IPS-11a (cell line): ENCODE results near the gene MOB3B.

Experiments used
- H3K4me3 ChIP-seq: one replicate; pipeline ENCODE4 v1.5.1; 2013; ENCODE audit warnings: low read depth, low read length, control low read depth

The MOB3B gene

DNA sequence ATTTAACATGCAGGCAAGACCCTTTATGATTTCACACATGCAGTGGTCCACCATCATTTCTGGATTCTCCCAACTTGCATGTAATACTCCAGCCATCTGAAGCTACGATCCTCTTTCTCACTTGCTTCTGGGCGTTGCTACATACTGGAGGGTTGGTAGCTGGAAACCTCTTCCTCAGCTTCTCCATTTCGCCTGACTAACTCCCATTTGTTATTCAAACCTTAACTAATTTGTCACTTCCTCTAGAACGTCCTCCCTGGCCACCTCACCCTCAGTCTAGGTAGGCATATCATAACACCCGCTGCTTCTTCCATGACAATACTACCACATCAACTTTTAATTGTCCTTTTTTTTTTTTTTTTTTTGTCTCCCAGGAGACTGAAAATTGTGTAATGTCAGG lies 160.0 kb downstream of the MOB3B start:
- no peak overlapping the region for H3K4me3 ChIP-seq

DNA sequence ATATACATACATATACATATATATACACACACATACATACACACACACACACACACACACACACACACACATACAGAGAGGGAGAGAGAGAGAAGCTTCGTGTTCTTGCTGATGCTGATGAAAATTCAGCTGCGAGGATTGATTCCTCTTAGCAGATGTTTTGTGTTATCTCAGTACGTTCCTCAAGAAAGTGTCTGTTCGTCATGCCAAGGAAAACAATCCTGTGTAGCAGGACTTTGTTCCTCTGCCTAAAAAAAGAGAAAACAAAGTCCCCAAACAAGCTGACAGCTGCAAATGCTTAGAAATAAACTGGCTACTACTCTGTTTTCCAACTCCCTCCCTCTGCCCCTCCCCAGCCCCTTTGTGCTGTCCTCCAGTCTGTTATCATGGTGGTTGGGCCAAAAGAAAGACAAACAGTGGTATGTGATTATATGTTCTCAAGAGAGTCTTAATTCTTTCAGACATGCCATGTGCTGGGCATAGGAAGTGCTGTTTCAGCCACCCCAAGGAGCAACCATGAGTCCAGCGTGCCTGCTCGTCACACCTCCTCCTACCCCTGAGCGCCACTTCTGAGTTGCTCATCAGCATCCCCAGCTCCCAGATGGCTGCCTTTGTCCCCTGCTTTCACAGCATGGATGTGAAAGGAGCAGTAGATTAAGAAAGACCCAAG lies 161.2 kb downstream of the MOB3B start:
- H3K4me3 ChIP-seq, result no peak overlapping the region

DNA sequence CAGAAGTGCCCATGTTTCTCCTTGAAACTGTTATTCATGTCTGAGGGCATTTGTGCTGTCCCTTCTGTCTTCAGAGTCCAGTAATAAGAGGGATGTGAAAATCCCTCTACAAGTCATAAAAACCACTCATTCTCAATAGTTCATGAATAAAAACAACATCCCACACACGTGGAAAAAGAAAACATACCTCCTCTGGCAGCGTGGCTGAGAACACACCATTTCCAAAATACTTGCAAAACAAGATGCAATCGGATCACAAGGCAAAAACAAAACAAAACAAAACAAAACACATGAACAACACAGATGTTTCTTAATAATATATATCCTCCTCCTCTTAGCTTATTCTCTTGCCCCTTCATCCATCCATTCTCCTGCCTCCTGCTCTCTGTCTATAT lies 161.7 kb downstream of the MOB3B start:
- H3K4me3 ChIP-seq, result no peak overlapping the region

DNA sequence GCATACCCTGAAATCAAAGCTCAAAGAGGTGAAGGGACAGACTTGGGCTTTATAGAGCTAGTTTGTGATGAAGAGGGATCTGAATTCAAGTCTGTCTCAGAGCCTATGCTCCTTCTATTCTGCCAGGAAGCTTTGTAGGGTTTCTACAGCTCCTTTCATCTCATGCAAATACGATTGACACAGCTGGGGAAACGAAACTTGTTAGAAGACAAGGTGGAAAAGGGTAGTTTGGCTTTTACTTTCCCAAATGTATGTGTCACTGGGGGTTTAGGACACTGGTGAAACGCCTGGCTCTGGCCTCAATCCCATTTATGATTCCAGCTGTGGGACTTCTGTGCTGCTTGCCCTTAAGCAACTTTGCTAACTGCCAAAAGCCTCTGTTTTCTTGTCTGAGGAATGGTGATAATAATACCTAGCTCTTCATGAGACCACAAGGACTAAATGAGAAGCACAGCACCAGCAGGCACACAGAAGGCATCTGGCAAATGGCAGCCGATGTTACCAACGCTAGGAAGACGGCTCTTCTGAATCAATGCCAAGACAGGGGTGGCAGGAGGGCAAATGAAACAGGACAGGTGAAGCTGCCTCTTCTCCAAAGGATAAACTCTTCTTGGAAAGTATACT lies 162.3 kb downstream of the MOB3B start:
- H3K4me3 ChIP-seq, result no peak overlapping the region

DNA sequence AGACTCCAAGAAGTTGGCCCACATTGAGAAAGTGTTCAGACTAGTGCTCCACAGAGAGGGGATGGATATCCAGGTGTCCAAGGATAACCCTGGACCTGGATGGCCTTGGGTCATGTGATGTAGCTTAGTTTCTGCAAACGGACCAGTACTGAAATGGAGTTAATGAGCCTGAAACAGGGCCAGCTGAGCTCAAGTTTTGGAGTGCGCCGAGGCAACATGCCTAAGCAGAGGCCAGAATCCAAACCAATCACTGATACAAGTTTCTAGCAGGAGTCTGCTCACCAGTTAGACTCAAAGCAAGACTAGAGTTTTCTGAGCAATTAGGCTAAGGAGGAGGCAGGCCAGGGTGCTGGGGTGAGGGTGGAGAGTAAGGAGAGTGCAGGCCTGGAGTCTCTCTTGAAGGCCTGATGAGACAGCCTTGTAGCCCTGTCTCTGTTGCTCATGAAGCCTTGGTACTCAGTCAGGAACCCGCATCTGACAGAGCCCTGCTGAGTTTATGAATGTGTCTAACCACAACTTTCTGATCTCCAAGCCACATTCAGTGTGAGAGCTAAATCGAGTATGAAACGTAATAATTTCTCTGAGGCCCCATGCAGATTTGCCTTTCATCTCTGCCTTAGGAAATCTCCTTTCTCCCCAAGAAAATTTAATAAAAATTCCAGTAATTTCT lies 163.8 kb downstream of the MOB3B start:
- H3K4me3 ChIP-seq, result no peak overlapping the region

DNA sequence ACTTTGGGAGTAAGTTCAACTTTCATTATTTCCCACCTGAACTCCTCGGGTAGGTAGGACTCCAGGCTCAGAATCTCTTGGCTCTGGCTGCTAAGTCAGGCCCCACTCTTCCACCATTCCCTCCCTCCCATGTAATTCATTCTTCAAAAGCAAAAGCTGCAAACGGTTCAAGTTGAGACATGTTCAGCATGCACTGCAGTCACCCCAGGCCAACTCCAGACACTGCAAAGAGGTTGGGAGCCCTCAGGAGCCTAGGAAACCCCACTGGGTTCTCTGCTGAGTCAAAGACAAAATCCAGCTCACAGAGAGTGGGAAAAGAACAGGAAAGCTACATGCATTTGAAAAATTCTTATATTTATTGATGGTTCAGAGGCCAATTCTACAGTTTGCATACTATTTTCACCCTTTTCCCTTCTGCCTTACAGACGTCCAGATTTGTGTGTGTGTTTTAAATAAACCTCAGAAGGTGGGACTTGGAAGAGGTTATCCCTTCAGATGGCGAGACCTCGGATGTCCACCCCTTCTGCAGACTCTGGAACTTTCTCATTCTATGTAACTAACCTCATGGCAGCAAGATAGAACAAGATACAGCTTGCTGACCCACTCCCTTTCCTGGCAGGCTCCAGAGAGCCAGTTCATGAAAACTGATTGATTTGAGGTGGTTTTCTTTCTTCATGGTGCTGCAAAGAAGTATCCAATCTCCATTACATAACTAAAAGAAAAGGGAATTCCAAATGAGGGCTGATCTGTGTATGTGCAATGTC lies 167.0 kb downstream of the MOB3B start:
- H3K4me3 ChIP-seq, result no peak overlapping the region

DNA sequence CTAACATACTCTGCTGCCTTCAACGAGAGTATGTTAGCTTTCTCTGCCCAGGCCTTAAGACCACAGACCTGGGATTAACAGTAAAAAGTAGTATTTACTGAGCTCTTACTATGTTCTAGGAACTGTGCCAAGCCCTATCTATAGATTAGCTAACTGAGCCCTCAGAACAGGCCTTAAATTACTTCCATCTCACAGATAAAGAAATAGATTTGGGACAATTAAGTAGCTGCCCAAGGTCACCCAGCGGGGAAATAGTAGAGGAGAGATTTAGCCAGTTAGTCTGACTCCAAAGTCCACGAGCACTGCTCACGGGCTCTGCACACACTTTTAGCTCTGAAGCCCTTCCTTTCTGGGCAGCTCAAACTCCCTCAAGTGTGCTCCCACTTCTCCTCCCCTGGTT lies 168.1 kb downstream of the MOB3B start:
- H3K4me3 ChIP-seq, result no peak overlapping the region

DNA sequence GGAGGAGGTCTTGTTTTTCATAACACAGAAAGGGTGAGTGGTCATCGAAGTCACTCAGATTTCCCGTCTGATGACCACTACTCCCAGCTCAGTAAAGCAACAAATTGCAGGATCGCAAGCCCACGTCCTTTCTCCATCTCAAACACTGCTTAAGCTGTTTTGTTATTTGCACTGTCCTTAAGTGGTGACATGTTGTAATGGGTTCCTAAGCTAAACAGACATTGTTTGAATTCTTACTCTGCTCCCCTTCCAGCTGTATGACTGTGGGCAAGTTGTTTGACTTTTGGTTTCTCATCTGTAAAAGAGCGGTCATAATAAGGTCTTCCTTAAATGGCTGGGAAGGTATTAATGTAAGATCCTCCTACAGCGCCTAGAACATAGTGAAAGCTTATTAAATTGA lies 169.9 kb downstream of the MOB3B start:
- H3K4me3 ChIP-seq, result no peak overlapping the region

DNA sequence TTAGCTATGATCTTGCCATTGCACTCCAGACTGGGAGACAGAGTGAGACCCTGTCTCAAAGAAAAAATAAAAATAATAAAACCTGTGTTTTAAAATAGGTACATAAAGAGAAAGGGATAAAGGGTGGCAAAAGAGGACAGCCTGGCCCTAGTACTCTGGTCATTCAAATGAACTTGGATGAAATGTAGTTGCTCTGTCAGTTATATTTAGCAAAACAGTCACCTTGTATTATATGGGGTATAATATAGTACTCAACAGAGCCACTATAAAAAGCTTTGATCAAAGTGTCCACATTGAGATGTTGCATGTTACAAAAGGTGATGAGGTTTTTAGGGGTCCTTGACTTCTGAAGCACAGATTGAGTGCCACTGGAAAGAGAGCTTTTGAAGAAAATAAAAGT lies 171.6 kb downstream of the MOB3B start:
- H3K4me3 ChIP-seq, result no peak overlapping the region

DNA sequence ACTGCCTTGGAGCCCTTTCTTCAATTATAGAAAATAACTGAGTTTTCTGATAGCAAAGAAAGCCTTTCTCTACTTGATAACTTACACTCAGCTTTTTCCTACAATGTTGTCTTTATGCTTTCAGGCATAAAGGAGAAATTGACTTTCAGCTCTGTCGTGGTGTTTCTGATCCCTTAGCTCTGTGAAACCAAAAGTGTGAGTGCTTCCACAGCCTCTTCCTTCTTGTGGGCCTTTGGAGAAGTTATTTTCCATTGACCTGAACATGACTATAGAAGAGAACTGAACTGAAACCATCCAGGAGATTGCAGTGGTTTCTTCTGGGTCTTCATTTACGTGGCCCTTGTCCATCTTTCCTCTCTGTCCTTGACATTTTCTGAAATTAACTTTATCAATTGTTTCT lies 173.2 kb downstream of the MOB3B start:
- no peak overlapping the region for H3K4me3 ChIP-seq

DNA sequence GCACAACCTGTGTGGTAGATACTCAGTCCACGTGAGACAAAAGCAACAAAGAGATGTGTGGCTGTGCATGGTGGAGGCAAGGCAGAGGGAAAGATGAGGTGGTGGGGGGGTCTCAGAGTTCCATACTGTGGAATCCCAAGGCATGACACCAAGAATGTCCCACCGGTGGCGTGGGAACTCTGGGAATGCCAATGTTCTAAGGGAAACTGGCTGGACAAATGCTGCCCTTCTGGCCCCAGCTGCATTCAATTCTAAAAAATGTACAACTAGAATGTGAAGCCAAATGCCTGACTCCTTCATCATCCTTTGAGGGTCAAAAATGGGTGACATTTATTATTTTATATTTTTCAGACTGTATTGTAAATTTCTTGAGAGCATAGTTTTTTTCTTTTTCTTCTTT lies 174.4 kb downstream of the MOB3B start:
- no peak overlapping the region for H3K4me3 ChIP-seq

DNA sequence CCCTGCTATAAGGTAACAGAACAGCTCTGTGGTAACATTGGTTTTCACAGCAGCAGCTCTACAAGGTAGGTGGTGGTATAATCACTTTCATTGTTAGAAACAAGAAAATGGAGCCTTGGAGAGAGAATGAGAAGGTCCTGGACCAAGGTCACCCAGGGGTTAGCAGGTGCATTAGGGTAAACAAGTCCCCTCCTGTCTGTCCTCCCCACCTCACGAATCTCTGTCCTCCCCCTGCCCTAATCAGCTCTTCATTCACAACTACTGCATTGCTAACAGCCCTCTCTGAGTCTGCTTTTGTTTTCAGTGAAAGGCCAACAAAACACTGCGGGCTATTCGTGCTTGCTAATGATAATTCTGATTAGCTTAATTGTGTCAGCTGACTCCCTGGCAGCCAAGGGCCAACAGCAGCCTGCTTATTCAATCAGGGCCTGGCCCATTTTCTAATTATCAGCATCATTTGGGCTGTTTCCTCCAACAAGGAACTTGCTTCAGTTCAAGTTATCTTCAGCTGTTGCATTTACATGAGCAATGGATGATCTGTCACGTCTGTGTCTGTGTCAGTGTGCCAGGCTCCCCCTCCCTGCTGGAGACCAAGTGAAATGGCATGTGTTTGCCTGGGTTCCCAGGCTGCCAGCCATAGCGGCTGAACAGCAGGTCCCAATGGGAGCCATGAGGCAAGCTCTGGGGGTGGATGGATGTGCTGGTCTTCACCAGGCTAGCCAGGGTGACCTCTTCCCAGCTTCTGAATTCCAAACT lies 176.0 kb downstream of the MOB3B start:
- H3K4me3 ChIP-seq, result no peak overlapping the region

DNA sequence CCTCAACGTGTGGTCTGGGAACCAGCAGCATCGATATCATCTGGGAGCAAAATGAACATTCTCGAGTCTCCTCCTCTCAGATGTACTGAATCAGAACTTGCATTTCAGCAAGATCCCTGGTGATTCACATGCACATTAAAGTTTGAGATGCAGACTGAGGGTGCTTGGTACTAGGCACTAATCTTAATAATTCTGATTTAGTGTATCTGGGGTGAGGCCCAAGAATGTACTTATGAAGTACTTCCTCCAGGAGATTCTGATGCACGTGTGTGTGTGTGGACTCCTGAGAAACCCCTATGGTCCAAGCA lies 176.5 kb downstream of the MOB3B start:
- H3K4me3 ChIP-seq, result no peak overlapping the region

DNA sequence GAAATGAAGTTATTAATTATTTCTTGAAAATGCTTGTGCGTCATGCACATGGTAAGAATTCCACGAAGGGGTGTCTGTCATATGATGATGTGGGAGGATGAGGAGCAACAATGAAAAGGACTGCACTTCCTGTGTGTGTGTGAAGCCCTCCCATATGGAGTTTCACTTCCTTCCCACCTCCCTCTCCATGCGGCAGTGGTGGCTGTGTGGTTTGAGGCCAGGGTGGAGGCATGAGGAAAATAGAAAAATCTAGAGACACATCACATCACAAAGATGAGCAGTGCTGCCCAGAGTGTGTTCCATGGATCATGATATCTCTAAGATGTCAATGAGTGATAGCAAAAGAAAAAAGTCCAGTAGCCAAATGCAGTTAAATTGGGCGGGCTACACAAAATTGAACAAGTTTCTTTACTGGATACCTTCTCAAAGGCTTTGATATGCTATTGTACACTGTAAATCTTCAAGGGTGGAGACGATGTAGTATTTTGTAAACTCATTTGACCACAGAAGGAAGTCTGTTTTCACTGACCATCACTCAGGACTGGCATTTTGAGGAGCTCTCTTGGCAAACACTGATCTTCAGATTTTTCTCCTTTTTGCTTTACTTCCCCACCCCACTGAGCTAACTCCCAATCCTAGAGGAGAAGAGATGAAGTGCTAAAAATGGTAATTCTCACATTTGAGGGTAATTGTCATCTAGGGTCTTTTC lies 177.0 kb downstream of the MOB3B start:
- no peak overlapping the region for H3K4me3 ChIP-seq

DNA sequence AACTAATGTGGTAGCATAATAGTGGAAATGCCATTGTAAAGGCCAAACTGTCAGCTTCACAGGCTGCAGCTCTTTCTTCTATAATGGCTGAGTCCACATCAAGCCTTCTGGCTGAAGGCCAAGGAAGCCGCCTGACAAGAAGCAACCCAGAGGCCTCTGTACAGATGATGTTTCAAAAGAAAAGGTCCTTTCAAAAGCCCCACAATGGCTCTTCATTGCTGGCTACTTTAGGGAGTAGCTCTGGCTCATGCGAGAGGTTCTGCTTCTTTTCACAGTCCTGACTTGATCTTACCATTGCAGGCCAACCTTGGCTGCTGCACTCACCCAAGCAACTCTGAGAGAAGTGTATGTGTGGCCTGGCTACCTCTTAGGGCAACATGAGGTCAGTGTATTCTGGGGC lies 178.2 kb downstream of the MOB3B start:
- no peak overlapping the region for H3K4me3 ChIP-seq

DNA sequence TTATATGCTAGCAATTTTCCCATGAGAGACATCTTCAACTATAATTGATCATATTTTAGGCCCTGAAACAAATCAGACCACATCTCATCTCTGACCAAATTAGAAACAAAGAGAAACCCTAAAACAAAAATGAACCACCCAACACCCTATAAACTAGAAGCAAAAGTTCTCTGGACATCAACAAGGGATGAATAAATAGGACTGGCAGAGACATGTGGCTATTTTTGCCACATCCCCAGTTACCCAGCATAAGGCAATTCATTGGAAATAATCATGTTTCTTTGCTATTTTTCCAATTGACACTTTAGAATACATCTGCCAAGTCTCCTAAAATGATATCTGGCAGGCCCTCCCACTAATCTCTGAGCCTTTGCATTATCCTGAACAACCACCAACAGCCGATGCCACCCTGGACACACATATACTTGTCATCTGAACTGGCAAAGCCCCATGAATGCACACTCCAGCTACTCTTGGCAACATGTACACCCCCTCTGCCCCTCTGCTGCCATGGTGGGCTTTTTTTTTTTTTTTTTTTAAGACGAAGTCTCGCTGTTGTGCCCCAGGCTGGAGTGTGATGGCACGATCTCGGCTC lies 179.1 kb downstream of the MOB3B start:
- H3K4me3 ChIP-seq, result no peak overlapping the region

DNA sequence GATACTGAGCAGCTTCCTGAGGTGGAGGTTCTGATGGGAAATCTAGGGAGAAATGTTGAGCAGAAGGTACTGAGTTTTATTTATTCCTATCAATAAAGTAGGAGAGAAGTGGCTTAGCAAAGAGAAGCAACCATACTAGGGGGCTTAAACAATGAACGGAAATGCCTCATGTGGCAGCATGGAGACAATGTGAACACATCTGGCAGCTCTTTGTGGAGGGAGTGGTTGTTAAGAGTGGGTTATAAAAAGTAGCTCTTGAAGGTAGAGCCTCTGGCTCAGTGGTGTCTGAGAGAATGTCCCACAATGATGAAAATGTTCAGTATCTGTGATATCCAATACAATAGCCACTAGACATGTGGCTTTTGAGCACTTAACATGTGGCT lies 179.9 kb downstream of the MOB3B start:
- no peak overlapping the region for H3K4me3 ChIP-seq

DNA sequence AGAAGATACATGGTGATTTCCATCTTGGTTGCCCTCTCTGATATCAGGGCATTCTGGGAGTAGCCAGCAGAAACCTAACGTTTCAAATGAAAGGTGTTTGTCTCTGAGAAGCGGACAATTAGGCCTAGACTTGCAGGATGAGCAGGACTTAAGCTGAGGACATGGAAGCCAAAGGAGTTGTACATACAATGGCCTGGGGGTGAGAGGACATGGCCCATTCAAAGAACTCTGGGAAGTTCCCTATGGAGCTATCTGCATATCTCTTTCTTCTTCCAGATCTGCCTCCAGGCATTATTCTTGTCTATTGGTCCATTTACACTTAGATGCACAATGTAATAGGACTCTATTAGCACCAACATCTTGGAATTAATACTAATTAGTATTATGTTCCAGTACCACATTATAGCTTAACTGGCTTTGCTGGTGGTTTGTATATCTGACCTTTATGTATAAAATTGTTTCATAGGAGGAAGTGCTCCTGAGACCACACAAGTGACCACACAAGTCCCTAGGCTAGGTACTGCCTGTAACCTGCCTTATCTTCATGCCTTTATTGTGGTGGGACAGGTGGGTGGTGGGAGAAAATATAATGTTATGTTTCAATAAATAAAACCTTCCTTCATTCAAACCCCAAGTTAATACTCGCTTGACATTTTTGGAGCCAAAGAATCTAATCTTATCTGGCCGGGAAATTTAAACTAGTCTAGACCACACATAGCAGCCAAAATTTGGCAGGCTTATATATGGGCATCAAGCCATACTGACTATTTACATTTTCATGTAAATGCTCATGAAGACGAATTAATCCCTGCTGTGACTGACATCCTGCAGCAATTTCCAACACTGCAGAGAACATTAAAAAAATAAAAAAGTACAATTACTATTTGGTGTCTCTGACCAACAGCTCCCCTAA lies 180.6 kb downstream of the MOB3B start:
- H3K4me3 ChIP-seq, result no peak overlapping the region

DNA sequence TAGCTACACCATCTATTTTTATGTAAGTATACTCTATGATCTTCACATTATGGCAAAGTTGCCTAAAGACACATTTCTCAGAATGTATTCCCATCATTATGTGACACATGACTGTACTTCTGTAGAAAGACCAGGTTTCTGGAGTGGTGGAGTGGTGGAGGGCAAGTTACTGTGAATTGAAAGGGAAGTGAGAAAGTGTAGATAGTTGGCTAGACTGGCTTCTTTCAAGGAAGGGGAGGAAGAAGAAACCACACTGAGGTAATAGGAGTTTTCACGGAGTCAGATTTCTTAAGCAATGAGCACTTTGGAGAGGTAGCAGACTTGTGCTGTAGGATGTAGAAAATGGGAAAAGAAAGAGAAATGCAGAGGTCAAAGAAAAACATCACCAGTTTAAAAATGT lies 181.7 kb downstream of the MOB3B start:
- no peak overlapping the region for H3K4me3 ChIP-seq
